Hematopoietic multipotent progenitor cell treated with erythropoietin and hydrocortisone succinate and interleukin-3 and kit ligand, for 4 days (in vitro differentiated cells): ENCODE data around the gene PPP2R5C.

Experiments
- DNase-seq: peaks from one replicate; pipeline ENCODE4 v3.0.0-alpha.2; 2015

PPP2R5C gene

DNA sequence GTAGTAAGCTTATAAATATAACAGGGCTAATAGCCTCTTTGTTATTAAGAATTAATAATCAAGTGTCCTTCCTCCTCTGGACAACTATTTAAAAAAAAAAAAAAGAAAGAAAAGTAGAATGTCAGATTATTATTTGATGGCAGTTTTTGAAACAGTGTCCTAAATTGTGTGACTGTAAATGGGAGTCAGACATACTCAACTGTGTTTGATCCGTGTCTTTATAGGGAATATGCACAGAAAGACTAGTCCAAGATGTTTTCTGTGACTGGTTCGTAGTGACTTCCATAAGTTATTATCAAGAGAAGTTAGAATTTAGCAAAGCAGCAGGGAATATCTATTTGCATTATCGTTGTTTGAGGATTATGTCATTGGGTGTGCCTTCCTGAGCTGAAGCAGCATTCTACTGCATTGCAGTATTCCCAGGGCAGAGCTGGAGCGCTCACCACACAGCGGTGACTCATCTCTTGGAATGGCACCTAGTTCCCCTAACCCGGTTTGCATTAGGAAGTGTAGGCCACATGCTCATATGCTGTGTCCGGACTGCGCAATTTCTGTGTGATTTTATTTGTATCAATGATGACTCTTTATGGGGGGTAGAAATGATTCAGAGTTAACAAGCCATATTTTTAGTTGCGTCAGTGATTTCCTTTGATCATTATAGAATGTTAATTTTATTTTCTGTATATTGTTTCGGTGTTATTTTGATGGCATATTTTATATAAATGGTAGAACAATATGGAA lies 210.8 kb downstream of the PPP2R5C start:
- peak; percentile 18 for DNase-seq

DNA sequence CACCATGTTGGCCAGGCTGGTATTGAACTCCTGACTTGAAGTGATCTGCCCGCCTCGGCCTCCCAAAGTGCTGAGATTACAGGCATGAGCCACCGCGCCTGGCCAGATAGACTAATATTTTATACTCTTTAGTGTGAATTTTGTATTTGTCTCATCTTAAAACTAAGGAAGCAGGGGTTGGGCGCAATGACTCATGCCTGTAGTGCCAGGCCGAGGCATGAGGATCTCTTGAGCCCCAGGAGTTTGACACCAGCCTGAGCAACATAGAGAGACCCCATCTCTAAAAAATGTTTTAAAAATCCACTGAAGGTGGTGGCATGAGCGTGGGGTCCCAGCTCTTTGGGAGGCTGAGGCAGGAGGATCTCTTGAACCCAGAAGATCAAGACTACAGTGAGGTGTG lies 211.8 kb downstream of the PPP2R5C start:
- no peak for DNase-seq

DNA sequence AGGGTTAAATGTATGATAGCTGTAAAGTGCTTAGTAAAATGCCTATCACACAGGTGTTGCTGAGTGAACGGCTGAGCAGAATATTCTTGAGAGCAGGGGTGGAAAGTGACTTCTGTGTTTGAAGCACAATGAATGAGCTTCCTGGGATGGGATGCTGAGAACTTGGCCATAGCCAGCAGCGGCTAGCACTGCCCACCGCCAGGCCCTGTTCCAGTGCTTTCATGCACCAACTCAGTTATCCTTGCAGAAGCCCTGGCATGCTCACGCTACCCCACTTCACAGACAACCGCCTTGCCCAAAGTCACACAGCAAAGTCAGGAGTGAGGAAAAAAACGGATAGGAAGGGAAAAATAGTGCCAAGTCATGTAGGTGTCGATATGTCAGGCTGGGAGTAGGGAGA lies 213.7 kb downstream of the PPP2R5C start:
- no peak for DNase-seq
